ENCODE results near the gene XRCC1.
"Not testable (repeated sequence)": the region's sequence is repeated elsewhere in the genome, so short reads cannot be mapped to it uniquely, and the experiment has no call there.

Gene XRCC1

GRCh38 chr19:43546581-43546980 lies 28.7 kb downstream of the XRCC1 start:
- no peak for DNase-seq (ENCODE audit: low spot score)

- DNase-seq (ENCODE audit: low spot score) = no peak
These were observed 29.3 kb downstream of the XRCC1 start for GRCh38 chr19:43545981-43546380.

GRCh38 chr19:43545276-43545675 lies 30.1 kb downstream of the XRCC1 start:
- no peak for DNase-seq (ENCODE audit: low spot score)

- no peak for DNase-seq (ENCODE audit: low spot score)
These were observed 31.2 kb downstream of the XRCC1 start for GRCh38 chr19:43544077-43544476.

- no peak for DNase-seq (ENCODE audit: low spot score)
These were observed 33.2 kb downstream of the XRCC1 start for GRCh38 chr19:43541920-43542650.

- no peak for DNase-seq (ENCODE audit: low spot score)
These were observed 34.9 kb downstream of the XRCC1 start for GRCh38 chr19:43540381-43540780.

- DNase-seq (ENCODE audit: low spot score) = no peak
These were observed 36.4 kb downstream of the XRCC1 start for GRCh38 chr19:43538922-43539321.

- DNase-seq (ENCODE audit: low spot score) = peak; percentile 61
These were observed 40.2 kb downstream of the XRCC1 start for GRCh38 chr19:43534816-43535761.

GRCh38 chr19:43534305-43534815 lies 41.0 kb downstream of the XRCC1 start:
- no peak for DNase-seq (ENCODE audit: low spot score)

- peak; percentile 98 for DNase-seq (ENCODE audit: low spot score)
These were observed 41.6 kb downstream of the XRCC1 start for GRCh38 chr19:43533546-43534304.

GRCh38 chr19:43532962-43533545 lies 42.3 kb downstream of the XRCC1 start, which contains the start of gene ZNF575:
ZNF575 (plus strand) TSS chr19:43533188; CDS start chr19:43534423, 1,235 bp downstream.
- peak; percentile 86 for DNase-seq (ENCODE audit: low spot score)

- no peak for DNase-seq (ENCODE audit: low spot score)
These were observed 42.8 kb downstream of the XRCC1 start for GRCh38 chr19:43532571-43532961.

GRCh38 chr19:43527860-43528622 lies 47.3 kb downstream of the XRCC1 start:
- no peak for DNase-seq (ENCODE audit: low spot score)

- peak; percentile 81 for DNase-seq (ENCODE audit: low spot score)
These were observed 48.2 kb downstream of the XRCC1 start, which contains the start of gene ETHE1 for GRCh38 chr19:43526884-43527859. ETHE1 (minus strand) TSS chr19:43527201; CDS start chr19:43527177, 24 bp downstream.

- DNase-seq (ENCODE audit: low spot score) = peak; percentile 25
These were observed 49.2 kb downstream of the XRCC1 start for GRCh38 chr19:43525836-43526771.

- DNase-seq (ENCODE audit: low spot score) = peak; percentile 60
These were observed 50.1 kb downstream of the XRCC1 start for GRCh38 chr19:43524922-43525835.

GRCh38 chr19:43523696-43524095 lies 51.6 kb downstream of the XRCC1 start:
- not testable (repeated sequence) for DNase-seq (ENCODE audit: low spot score)
